K562 (cell line): ENCODE results near the gene CCNI. TPM values are rescaled to one million over a fixed set of nuclear protein-coding genes. Genes with fewer than 3 reads are reported as not detected.

ENCODE experiments used
- ATAC-seq: fragments of 200-7000 bp; cut with Tn5 transposase; 3 replicates; pipeline ENCODE4 v1.9.1; 2020; ENCODE audit warnings: moderate library complexity
- BruUV-seq: library from RNA; stranded (reverse); fragments of 400-500 nt; replicated peaks from 2 replicates; lab custom pipeline; 2021; lab: Mats Ljungman, UMichigan
- CTCF ChIA-PET: fragments of 300-600 bp; formaldehyde crosslinking; extraction: SDS; loops from one replicate; lab custom pipeline; 2021; ENCODE audit warnings: low intra/inter-chr PET ratio; lab: Yijun Ruan, JAX
- POLR2A ChIA-PET: fragments of 300-600, 350-650 bp; sonication (Branson Sonifier 250); formaldehyde crosslinking; extraction: SDS; loops from one replicate; lab custom pipeline; 2021; ENCODE audit warnings: antibody characterized with exemption, inconsistent platforms; lab: Yijun Ruan, JAX
- DNase-seq, 4 experiments: peaks; one replicate each; pipeline versions ENCODE4 v3.0.0 to v3.0.0-alpha.2; 2011 to 2018; ENCODE audit warnings: low spot score in 3 of 4, mixed read lengths in 3 of 4; ENCODE audit errors: extremely low read depth in 1 of 4
- FAIRE-seq: peaks from 2 replicates; lab custom pipeline; 2011; peaks lifted over from hg19 to GRCh38; lab: Jason Lieb, UNC
- H2AFZ ChIP-seq: 2 replicates; pipeline ENCODE4 v1.6.0; 2011; ENCODE audit warnings: low read depth, low read length, control low read depth, inconsistent platforms
- H3K27ac ChIP-seq: fragments of 200-600 bp; 3 replicates; pipeline ENCODE4 v1.8.0; 2011; ENCODE audit warnings: low read depth, mild to moderate bottlenecking, control low read depth, inconsistent platforms, low read length, moderate library complexity, mixed read lengths; ENCODE audit errors: extremely low read depth
- H3K27me3 ChIP-seq, 2 experiments: fragments of 300-600 bp in 1 of 2; 2 replicates in 1 of 2; 3 replicates in 1 of 2; pipeline versions ENCODE4 v1.6.0 to v1.8.0; 2011; ENCODE audit warnings: inconsistent platforms in 2 of 2, low read length in 2 of 2, mild to moderate bottlenecking in 1 of 2, mixed read lengths in 1 of 2, moderate library complexity in 1 of 2; ENCODE audit not compliant: control insufficient read depth in 2 of 2, insufficient read depth in 2 of 2
- H3K36me3 ChIP-seq: fragments of 300-600 bp; 3 replicates; pipeline ENCODE4 v1.8.0; 2011; ENCODE audit warnings: mild to moderate bottlenecking, low read length, inconsistent platforms; ENCODE audit not compliant: control insufficient read depth, insufficient read depth
- H3K4me1 ChIP-seq, 2 experiments: fragments of 200-600 bp in 1 of 2; replicated peaks in 1 of 2; 2 replicates in 1 of 2; 3 replicates in 1 of 2; pipeline versions ENCODE4 v1.5.1 to v1.8.0; 2011; ENCODE audit warnings: inconsistent platforms in 2 of 2, low read length in 2 of 2, mild to moderate bottlenecking in 1 of 2, mixed read lengths in 1 of 2, moderate library complexity in 1 of 2; ENCODE audit not compliant: control insufficient read depth in 2 of 2, insufficient read depth in 2 of 2
- H3K4me2 ChIP-seq: 2 replicates; pipeline ENCODE4 v1.6.1; 2011; ENCODE audit warnings: low read length, control low read depth, inconsistent platforms, mixed read lengths; ENCODE audit not compliant: insufficient read depth
- H3K4me3 ChIP-seq: fragments of 200-600 bp; sonication (generic), shearing (Covaris generic); 2 replicates; pipeline ENCODE4 v1.5.1; 2016; ENCODE audit warnings: control low read depth, inconsistent platforms
- H3K79me2 ChIP-seq: fragments of 200-600 bp; 3 replicates; pipeline ENCODE4 v1.8.0; 2011; ENCODE audit warnings: low read length, inconsistent platforms; ENCODE audit not compliant: control insufficient read depth, insufficient read depth
- H3K9ac ChIP-seq, 2 experiments: 2 replicates each; pipeline versions ENCODE4 v1.6.0 to v1.6.1; 2011; ENCODE audit warnings: low read depth in 2 of 2, low read length in 2 of 2, control low read depth in 1 of 2, inconsistent platforms in 1 of 2, mild to moderate bottlenecking in 1 of 2, mixed read lengths in 1 of 2; ENCODE audit not compliant: insufficient read depth in 1 of 2
- H3K9me1 ChIP-seq: one replicate; pipeline ENCODE4 v1.6.0; 2011; ENCODE audit warnings: inconsistent platforms, mild to moderate bottlenecking, low read length, moderate library complexity; ENCODE audit not compliant: control insufficient read depth, insufficient read depth
- H3K9me3 ChIP-seq: replicated peaks from 2 replicates; pipeline ENCODE4 v1.5.1; 2011; ENCODE audit warnings: low read depth, low read length, inconsistent platforms; ENCODE audit not compliant: control insufficient read depth, insufficient read depth
- H4K20me1 ChIP-seq: replicated peaks from 2 replicates; pipeline ENCODE4 v1.6.1; 2011; ENCODE audit warnings: low read length, inconsistent platforms, mixed read lengths; ENCODE audit not compliant: control insufficient read depth, insufficient read depth
- AFF4 ChIP-seq: sonication (generic); formaldehyde crosslinking; IDR thresholded peaks from 2 replicates; pipeline ENCODE4 v1.8.0; 2023; ENCODE audit warnings: mild to moderate bottlenecking, missing genetic modification reagents
- ARHGAP35 ChIP-seq: fragments of 450-650 bp; IDR thresholded peaks from 2 replicates; pipeline ENCODE4 v1.6.1; 2018; ENCODE audit not compliant: partially characterized antibody
- CBFA2T3 ChIP-seq: fragments of 450-650 bp; IDR thresholded peaks from 2 replicates; pipeline ENCODE4 v1.6.1; 2017
- DIDO1 ChIP-seq: fragments of 450-650 bp; IDR thresholded peaks from 2 replicates; pipeline ENCODE4 v1.6.1; 2016; ENCODE audit warnings: low read depth, missing biosample characterization, missing genetic modification characterization
- ETV1 ChIP-seq: fragments of 450-650 bp; conservative IDR thresholded peaks from 2 replicates; pipeline ENCODE4 v1.6.1; 2016; ENCODE audit warnings: missing genetic modification characterization, control low read depth, low read depth, missing compliant biosample characterization
- NR1H2 ChIP-seq: sonication (generic); formaldehyde crosslinking; IDR thresholded peaks from 2 replicates; pipeline ENCODE4 v1.4.0; 2020; ENCODE audit warnings: mild to moderate bottlenecking, missing genetic modification reagents
- PRDM10 ChIP-seq: fragments of 450-650 bp; IDR thresholded peaks from 2 replicates; pipeline ENCODE4 v1.6.1; 2018; ENCODE audit not compliant: partially characterized antibody
- SMARCA5 ChIP-seq: fragments of 450-650 bp; IDR thresholded peaks from 2 replicates; pipeline ENCODE4 v1.6.1; 2016
- STAT5B ChIP-seq: fragments of 250-450 bp; sonication (Bioruptor Pico); IDR thresholded peaks from 2 replicates; pipeline ENCODE4 v1.8.0; 2021; ENCODE audit warnings: mild to moderate bottlenecking, inconsistent platforms
- WGBS: fragments of 100-300 bp; shearing (Covaris generic); methylation state at CpG from one replicate; pipeline ENCODE4 v1.1.6; 2016; ENCODE audit warnings: low coverage, mixed read lengths; ENCODE audit not compliant: insufficient coverage; ENCODE audit errors: missing lambda C conversion rate; 5-methylcytosine and 5-hydroxymethylcytosine counted together
- in situ Hi-C: fragments of 300-500 bp; cut with MboI; formaldehyde crosslinking; loops from 4 replicates; pipeline ENCODE4 v1.15.0; 2018; ENCODE audit warnings: inconsistent platforms, mixed read lengths
- intact Hi-C: fragments of 100-400 bp; cut with micrococcal nuclease; formaldehyde crosslinking; loops from 2 replicates; pipeline ENCODE4 v1.14.2; 2022
- polyA plus RNA-seq, 8 experiments: library from polyadenylated mRNA; depleted of rRNA in 4 of 8; stranded (reverse) in 5 of 8; unstranded in 3 of 8; fragments of >200 nt; fragmentation: Nextera tagmentation in 2 of 8; fragmentation: Illumina TruSeq in 1 of 8; extraction: Ambion mirVana in 2 of 8; extraction: Trizol in 1 of 8; gene quantifications; 2 replicates each; pipeline versions ENCODE4 v1.2.1 to v1.2.3, GENCODE V29; 2011 to 2014; ENCODE audit warnings: inconsistent platforms in 1 of 8, missing spikeins in 1 of 8
- total RNA-seq, 7 experiments: library from RNA; depleted of rRNA in 6 of 7; stranded (reverse); fragments of >200 nt in 6 of 7; fragmentation: Illumina TruSeq in 2 of 7; extraction: Trizol in 2 of 7; gene quantifications; 2 replicates each; pipeline versions ENCODE4 v1.2.1 to v1.2.3, GENCODE V29; 2011 to 2021; ENCODE audit warnings: low replicate concordance in 1 of 7

CCNI gene
- total and polyA plus RNA-seq, 9 of the 15 experiments (the other 6 are each of a cell fraction or from before 2014, with no cell fraction given) = 43.3 to 159 (median 98.5) TPM

- no peak overlapping the region for H3K4me2 ChIP-seq
- ChIA-PET POLR2A (no interaction called here), CTCF (no interaction called here)
- H3K4me1 ChIP-seq = no peaks in the 10 kb centered on the region
- FAIRE-seq (no peak), ATAC-seq (no peak), DNase-seq (no peak)
- no peaks in the 10 kb centered on the region for H3K9me1 ChIP-seq
- no TSS peak for BruUV-seq
- WGBS = 83% methylated on average over 4 of the region's 5 CpGs
- no peaks in the 10 kb centered on the region for H4K20me1 ChIP-seq
- intact Hi-C loops (no loop called here), in situ Hi-C loops (no loop called here)
- no peak overlapping the region for H3K9ac ChIP-seq
- no peaks in the 10 kb centered on the region for H3K79me2 ChIP-seq
- no peak overlapping the region for H3K4me3 ChIP-seq
- no peak overlapping the region for H2AFZ ChIP-seq
- no peaks in the 10 kb centered on the region for H3K9me3 ChIP-seq
- H3K27ac ChIP-seq = no peak overlapping the region
- peaks cover 75% of the 10 kb centered on the region; the same call in 2 of the 3 replicates for H3K36me3 ChIP-seq
- no peaks in the 10 kb centered on the region for H3K27me3 ChIP-seq
- TF ChIP-seq ETV1 (no peak), SMARCA5 (no peak), ARHGAP35 (no peak), DIDO1 (tag) (no peak), PRDM10 (no peak), STAT5B (CRISPR knock-in tag) (no peak), CBFA2T3 (no peak), NR1H2 (CRISPR knock-in tag) (no peak), AFF4 (CRISPR knock-in tag) (no peak)
These were observed 73.3 kb downstream of the CCNI start for GRCh38 chr4:77002321-77003107.
